ENCODE results near the gene SEZ6L2. TPM values are rescaled to one million over a fixed set of nuclear protein-coding genes. Genes with fewer than 3 reads are reported as not detected.

Gene SEZ6L2
- total RNA-seq, 6 experiments from 2014 or later, result 0.15 to 0.56 (median 0.32) TPM

DNA sequence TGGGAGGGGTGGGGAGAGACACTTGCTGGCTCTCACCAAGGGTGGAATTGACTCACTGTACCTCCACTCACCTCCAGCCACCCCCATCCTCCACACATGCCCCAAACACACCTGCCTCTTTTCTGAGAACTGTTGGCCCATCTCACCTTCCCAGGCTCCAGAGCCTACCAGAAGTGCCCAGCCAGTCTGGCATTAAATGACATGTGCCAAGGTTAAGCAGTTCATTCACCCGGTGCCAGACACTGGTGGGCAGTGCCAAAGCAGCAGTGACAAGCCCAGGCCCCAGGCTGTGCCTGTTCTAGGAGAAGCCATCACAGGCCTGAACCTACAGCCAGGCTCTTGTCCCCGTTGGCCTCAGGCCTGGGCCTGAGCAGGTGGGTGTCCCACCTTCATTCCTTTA, 67.9 kb downstream of the SEZ6L2 start:
- Histone ChIP-seq H3K9me3 (no peaks in the 10 kb centered on the region), H3K4me3 (no peak overlapping the region), H3K36me3 (peaks cover 9 to 32% (median 22%) of the 10 kb centered on the region in 4 donors), H3K27ac (peak overlapping the region in 1 of 3 donors; percentile 59), H3K4me1 (peaks cover 0 to 25% (median 5%) of the 10 kb centered on the region in 4 donors), H3K27me3 (no peaks in the 10 kb centered on the region)
- TF ChIP-seq, protein P1, sequence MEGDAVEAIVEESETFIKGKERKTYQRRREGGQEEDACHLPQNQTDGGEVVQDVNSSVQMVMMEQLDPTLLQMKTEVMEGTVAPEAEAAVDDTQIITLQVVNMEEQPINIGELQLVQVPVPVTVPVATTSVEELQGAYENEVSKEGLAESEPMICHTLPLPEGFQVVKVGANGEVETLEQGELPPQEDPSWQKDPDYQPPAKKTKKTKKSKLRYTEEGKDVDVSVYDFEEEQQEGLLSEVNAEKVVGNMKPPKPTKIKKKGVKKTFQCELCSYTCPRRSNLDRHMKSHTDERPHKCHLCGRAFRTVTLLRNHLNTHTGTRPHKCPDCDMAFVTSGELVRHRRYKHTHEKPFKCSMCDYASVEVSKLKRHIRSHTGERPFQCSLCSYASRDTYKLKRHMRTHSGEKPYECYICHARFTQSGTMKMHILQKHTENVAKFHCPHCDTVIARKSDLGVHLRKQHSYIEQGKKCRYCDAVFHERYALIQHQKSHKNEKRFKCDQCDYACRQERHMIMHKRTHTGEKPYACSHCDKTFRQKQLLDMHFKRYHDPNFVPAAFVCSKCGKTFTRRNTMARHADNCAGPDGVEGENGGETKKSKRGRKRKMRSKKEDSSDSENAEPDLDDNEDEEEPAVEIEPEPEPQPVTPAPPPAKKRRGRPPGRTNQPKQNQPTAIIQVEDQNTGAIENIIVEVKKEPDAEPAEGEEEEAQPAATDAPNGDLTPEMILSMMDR (IDR thresholded peaks at IDR 0.05), result no peak
- no peak for TF ChIP-seq POLR2A (IDR thresholded peaks at IDR 0.05)
- 60% methylated on average over 1 of the region's 2 CpGs for WGBS (ENCODE audit: insufficient coverage, low coverage, low lambda C conversion rate, missing lambda C conversion rate)
- intact Hi-C loops (cut with DNase I), result no loop called here
- ATAC-seq, result peak; percentile 43 to 90 (median 60)
- DNase-seq, result peak in 1 of 3 donors; percentile 78

GRCh38 chr16:29830774-29831173, 68.6 kb downstream of the SEZ6L2 start:
- WGBS (ENCODE audit: insufficient coverage, low coverage, low lambda C conversion rate, missing lambda C conversion rate), result no CpG with 5 or more reads among the region's 11 CpGs
- Histone ChIP-seq H3K9me3 (no peaks in the 10 kb centered on the region), H3K27ac (peak overlapping the region in 1 of 3 donors; percentile 59), H3K36me3 (peaks cover 9 to 28% (median 20%) of the 10 kb centered on the region in 4 donors), H3K4me1 (peaks cover 0 to 25% (median 5%) of the 10 kb centered on the region in 4 donors), H3K4me3 (no peak overlapping the region), H3K27me3 (no peaks in the 10 kb centered on the region)
- DNase-seq (no peak), ATAC-seq (no peak)
- intact Hi-C loops (cut with DNase I), result no loop called here
- TF ChIP-seq, protein P1 (IDR thresholded peaks at IDR 0.05), result no peak
- TF ChIP-seq POLR2A (IDR thresholded peaks at IDR 0.05), result no peak

DNA sequence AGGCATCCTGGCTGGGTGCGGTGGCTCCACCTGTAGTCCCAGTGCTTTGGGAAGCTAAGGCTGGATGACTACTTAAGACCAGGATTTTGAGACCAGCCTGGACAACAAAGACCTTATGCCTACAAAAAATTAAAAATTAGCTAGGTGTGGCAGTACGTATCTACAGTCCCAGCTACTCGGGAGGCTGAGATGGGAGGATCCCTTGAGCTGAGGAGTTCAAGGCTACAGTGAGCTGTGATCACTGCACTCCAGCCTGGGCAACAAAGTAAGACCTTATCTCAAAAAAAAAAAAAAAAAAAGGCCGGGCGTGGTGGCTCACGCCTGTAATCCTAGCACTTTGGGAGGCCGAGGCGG, 73.0 kb downstream of the SEZ6L2 start:
- no peaks in the 10 kb centered on the region for H3K9me3 ChIP-seq
- H3K36me3 ChIP-seq, result peaks cover 0 to 7% (median under 1%) of the 10 kb centered on the region in 4 donors
- H3K27me3 ChIP-seq, result no peaks in the 10 kb centered on the region
- DNase-seq (no peak), ATAC-seq (no peak)
- H3K4me3 ChIP-seq, result no peak overlapping the region
- H3K27ac ChIP-seq, result no peak overlapping the region
- TF ChIP-seq, protein P1 (IDR thresholded peaks at IDR 0.05), result no peak
- TF ChIP-seq POLR2A (IDR thresholded peaks at IDR 0.05), result no peak
- intact Hi-C loops (cut with DNase I), result no loop called here
- peaks cover 0 to 40% (median 19%) of the 10 kb centered on the region in 4 donors for H3K4me1 ChIP-seq
- WGBS (ENCODE audit: insufficient coverage, low coverage, low lambda C conversion rate, missing lambda C conversion rate), result 100% methylated on average over 1 of the region's 8 CpGs

GRCh38 chr16:29825145-29826044, 74.0 kb downstream of the SEZ6L2 start:
- Histone ChIP-seq H3K4me1 (peaks cover 0 to 41% (median 18%) of the 10 kb centered on the region in 4 donors), H3K4me3 (no peak overlapping the region), H3K27me3 (no peaks in the 10 kb centered on the region), H3K9me3 (no peaks in the 10 kb centered on the region), H3K27ac (peak overlapping the region in 1 of 3 donors; percentile 13), H3K36me3 (no peaks in the 10 kb centered on the region)
- no peak for TF ChIP-seq POLR2A (IDR thresholded peaks at IDR 0.05)
- TF ChIP-seq, protein P1 (IDR thresholded peaks at IDR 0.05), result no peak
- 70% methylated on average over 3 of the region's 10 CpGs for WGBS (ENCODE audit: insufficient coverage, low coverage, low lambda C conversion rate, missing lambda C conversion rate)
- ATAC-seq (no peak), DNase-seq (no peak)
- intact Hi-C loops (cut with DNase I), result no loop called here

All from right lobe of liver (tissue), 6 donors.